Lower leg skin (tissue), 3 donors: Measurements from ENCODE around the gene TMC2.
"Not testable (repeated sequence)": the region's sequence is repeated elsewhere in the genome, so short reads cannot be mapped to it uniquely, and the experiment has no call there.

Experiments
- CTCF ChIP-seq, 3 donors: fragments of 450-650 bp; IDR thresholded peaks; one replicate each; pipeline ENCODE4 v1.5.1; 2016; ENCODE audit warnings: antibody characterized with exemption in 3 of 3, mild to moderate bottlenecking in 3 of 3, moderate library complexity in 2 of 3
- POLR2A ChIP-seq, 2 donors: fragments of 450-650 bp; IDR thresholded peaks; one replicate each; pipeline ENCODE4 v1.6.1; 2016 to 2017; ENCODE audit warnings: antibody characterized with exemption in 2 of 2, mild to moderate bottlenecking in 1 of 2, moderate library complexity in 1 of 2

DNA sequence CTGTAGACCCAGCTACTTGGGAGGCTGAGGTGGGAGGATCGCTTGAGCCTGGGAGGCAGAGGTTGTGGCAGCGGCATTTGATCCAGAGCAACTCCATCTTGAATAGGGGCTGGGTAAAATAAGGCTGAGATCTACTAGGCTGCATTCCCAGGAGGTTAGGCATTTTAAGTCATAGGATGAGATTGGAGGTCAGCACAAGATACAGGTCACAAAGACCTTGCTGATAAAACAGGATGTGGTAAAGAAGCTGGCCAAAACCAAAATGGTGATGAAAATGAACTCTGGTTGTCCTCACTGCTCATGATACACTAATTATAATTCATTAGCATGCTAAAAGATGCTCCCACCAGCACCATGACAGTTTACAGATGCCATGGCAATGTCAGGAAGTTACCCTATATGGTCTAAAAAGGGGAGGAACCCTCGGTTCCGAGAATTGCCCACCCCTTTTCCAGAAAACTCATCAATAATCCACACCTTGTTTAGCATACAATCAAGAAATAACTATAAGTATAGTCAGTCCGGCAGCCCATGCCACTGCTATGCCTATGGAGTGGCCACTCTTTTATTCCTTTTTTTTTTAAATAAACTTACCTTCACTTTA, 13.4 kb upstream of the TMC2 start:
- not testable (repeated sequence) for TF ChIP-seq CTCF, POLR2A (IDR thresholded peaks at IDR 0.05)
